Right lobe of liver (tissue), 6 donors: ENCODE measurements around the gene EPHA1. TPM values are rescaled to one million over a fixed set of nuclear protein-coding genes. Genes with fewer than 3 reads are reported as not detected.

Experiments used
- ATAC-seq, 4 donors: fragments of 200-7000 bp; cut with Tn5 transposase; one replicate each; pipeline ENCODE4 v1.9.1; 2020; ENCODE audit warnings: mild to moderate bottlenecking in 4 of 4, moderate library complexity in 4 of 4
- DNase-seq, 3 donors: peaks; one replicate each; pipeline ENCODE4 v3.0.0-alpha.2; 2020
- H3K27ac ChIP-seq, 3 donors: fragments of 200-600 bp; one replicate each; pipeline ENCODE4 v1.8.0; 2022
- H3K27me3 ChIP-seq, 2 donors: fragments of 200-600 bp; one replicate each; pipeline ENCODE4 v1.8.0; 2022
- H3K36me3 ChIP-seq, 4 donors: fragments of 200-600 bp; sonication (generic) in 1 of 4; one replicate each; pipeline versions ENCODE4 v1.5.1 to v1.8.0; 2017 to 2022; ENCODE audit warnings: control low read depth in 1 of 4
- H3K4me1 ChIP-seq, 4 donors: fragments of 200-600 bp; sonication (generic) in 1 of 4; one replicate each; pipeline versions ENCODE4 v1.5.1 to v1.8.0; 2017 to 2022; ENCODE audit warnings: control low read depth in 1 of 4
- H3K4me3 ChIP-seq, 3 donors: fragments of 200-600 bp; one replicate each; pipeline ENCODE4 v1.8.0; 2022
- H3K9me3 ChIP-seq, 4 donors: fragments of 200-600 bp; sonication (generic) in 1 of 4; one replicate each; pipeline versions ENCODE4 v1.5.1 to v1.8.0; 2017 to 2022; ENCODE audit warnings: control low read depth in 1 of 4
- CTCF ChIP-seq, 4 donors: fragments of 200-600 bp in 3 of 4; fragments of 450-650 bp in 1 of 4; IDR thresholded peaks; one replicate each; pipeline versions ENCODE4 v1.5.1 to v1.8.0; 2016 to 2022; ENCODE audit warnings: antibody characterized with exemption in 4 of 4, mild to moderate bottlenecking in 2 of 4
- POLR2A ChIP-seq: fragments of 450-650 bp; IDR thresholded peaks from one replicate; pipeline ENCODE4 v1.6.1; 2017; ENCODE audit warnings: antibody characterized with exemption, mild to moderate bottlenecking
- WGBS: methylation state at CpG from one replicate; pipeline ENCODE4 v1.1.6; 2018; ENCODE audit warnings: low coverage, low lambda C conversion rate; ENCODE audit not compliant: insufficient coverage; ENCODE audit errors: missing lambda C conversion rate; 5-methylcytosine and 5-hydroxymethylcytosine counted together
- intact Hi-C, 2 donors: fragments of 100-400 bp; cut with DNase I; formaldehyde crosslinking; loops; one replicate each; pipeline versions ENCODE4 v1.11.2 to v1.14.1; 2022
- total RNA-seq, 6 experiments: library from RNA; depleted of rRNA in 2 of 6; stranded (reverse); fragments of >200 nt in 2 of 6; fragmentation: NEBNext Ultra II Directional in 3 of 6; extraction: Animal tissue kit (Norgen Biotek cat#: 25700) in 3 of 6; gene quantifications; one replicate each; pipeline versions ENCODE4 v1.1.0 to v1.2.4, GENCODE V29; 2016 to 2023
- donor health status: DM: no; HTN: yes; CAD: no.
- donor health status: DM: no; HTN: no; CAD: no.
- donor health status: DM: no; HTN: no; CAD: no.
- donor health status: DM: no; HTN: yes; CAD: no.
- donor health status: DM: no; HTN: yes; CAD: no.

EPHA1 gene
- total RNA-seq, 6 experiments from 2014 or later, result 12.6 to 41.3 (median 16.5) TPM

GRCh38 chr7:143388491-143389101 is 20.1 kb downstream of the EPHA1 start:
- Histone ChIP-seq H3K36me3 (peaks cover 0 to 42% (median 19%) of the 10 kb centered on the region in 4 donors), H3K27ac (no peak overlapping the region), H3K9me3 (no peaks in the 10 kb centered on the region), H3K27me3 (no peaks in the 10 kb centered on the region), H3K4me1 (peaks cover 0 to 59% (median 31%) of the 10 kb centered on the region in 4 donors), H3K4me3 (no peak overlapping the region)
- intact Hi-C loops, result no loop called here
- WGBS, result 82% methylated on average over 10 of the region's 28 CpGs
- no peak for TF ChIP-seq POLR2A
- no peak for TF ChIP-seq CTCF (IDR thresholded peaks at IDR 0.05)
- DNase-seq, result peak in 1 of 3 donors; percentile 56
- ATAC-seq, result no peak

DNA sequence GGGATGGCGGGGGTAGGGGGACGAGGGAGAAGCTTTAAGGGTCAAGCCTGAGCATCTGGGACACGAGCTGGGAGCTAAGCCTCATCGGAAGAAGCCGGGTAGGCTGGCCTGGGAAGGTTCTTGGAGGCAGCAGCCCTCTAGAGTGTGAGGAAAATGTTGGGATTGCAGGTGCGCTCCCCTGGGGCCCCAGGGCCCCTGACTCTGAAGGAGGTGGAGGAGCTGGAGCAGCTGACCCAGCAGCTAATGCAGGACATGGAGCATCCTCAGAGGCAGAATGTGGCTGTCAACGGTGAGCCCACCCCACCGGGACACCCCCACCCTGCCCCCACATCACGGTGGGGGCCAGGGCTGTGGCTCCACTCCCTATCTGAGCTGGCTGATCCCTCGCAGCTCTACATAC is 20.6 kb downstream of the EPHA1 start:
- no peak overlapping the region for H3K4me3 ChIP-seq
- no peak for ATAC-seq
- H3K9me3 ChIP-seq, result no peaks in the 10 kb centered on the region
- H3K36me3 ChIP-seq, result peaks cover 0 to 42% (median 19%) of the 10 kb centered on the region in 4 donors
- intact Hi-C loops, result no loop called here
- no peaks in the 10 kb centered on the region for H3K27me3 ChIP-seq
- TF ChIP-seq CTCF (IDR thresholded peaks at IDR 0.05), result no peak
- no peak for TF ChIP-seq POLR2A
- 17% methylated on average over 1 of the region's 10 CpGs for WGBS
- peak in 1 of 3 donors; percentile 40 for DNase-seq
- no peak overlapping the region for H3K27ac ChIP-seq
- H3K4me1 ChIP-seq, result peaks cover 0 to 56% (median 30%) of the 10 kb centered on the region in 4 donors

DNA sequence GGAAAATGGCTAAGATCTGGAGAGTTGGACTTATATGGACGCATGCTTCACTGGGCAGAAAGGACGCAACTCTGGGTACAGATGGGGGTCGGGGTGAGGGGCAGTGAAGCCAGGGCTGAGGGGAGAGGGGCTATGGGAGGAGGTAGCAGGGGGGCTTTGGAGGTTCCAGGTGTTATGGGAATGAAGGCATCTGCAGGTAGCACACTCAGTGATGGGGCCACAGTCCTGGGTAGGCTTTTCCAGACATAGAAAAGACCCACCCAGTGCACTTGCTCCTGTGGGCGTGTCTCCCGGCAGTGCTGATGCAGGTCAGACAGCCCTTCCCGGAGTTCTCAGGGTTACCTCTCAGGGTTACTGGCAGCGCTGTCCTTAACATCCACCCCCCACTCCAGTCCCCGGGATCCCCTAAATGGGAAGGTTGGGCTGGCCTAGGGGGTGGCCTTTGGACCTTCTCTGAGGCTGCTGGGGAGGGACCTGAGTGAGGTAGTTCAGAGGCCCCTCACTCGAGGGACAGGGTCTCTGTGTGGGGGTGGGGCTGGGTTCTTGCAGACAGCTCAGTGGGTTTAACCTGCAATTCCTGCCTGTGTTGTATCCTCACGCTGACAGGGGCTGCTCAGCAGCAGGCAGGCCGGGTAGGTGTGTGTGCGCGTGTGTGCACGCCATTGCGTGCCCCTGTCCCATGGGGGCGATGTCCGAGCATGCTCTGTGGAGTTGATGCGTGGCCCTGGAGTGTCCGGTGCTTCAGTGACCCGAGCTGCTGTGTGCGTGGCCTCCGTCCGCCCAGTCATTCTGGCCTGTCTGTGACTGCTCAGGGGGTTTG is 21.3 kb downstream of the EPHA1 start:
- Histone ChIP-seq H3K36me3 (peaks cover 0 to 42% (median 19%) of the 10 kb centered on the region in 4 donors), H3K4me3 (no peak overlapping the region), H3K27ac (no peak overlapping the region), H3K4me1 (peaks cover 0 to 56% (median 31%) of the 10 kb centered on the region in 4 donors), H3K27me3 (no peaks in the 10 kb centered on the region), H3K9me3 (no peaks in the 10 kb centered on the region)
- DNase-seq, result peak in 1 of 3 donors; percentile 51
- intact Hi-C loops, result no loop called here
- WGBS, result 95% methylated on average over 3 of the region's 23 CpGs
- TF ChIP-seq CTCF (IDR thresholded peaks at IDR 0.05) (no peak), POLR2A (no peak)
- ATAC-seq, result no peak

DNA sequence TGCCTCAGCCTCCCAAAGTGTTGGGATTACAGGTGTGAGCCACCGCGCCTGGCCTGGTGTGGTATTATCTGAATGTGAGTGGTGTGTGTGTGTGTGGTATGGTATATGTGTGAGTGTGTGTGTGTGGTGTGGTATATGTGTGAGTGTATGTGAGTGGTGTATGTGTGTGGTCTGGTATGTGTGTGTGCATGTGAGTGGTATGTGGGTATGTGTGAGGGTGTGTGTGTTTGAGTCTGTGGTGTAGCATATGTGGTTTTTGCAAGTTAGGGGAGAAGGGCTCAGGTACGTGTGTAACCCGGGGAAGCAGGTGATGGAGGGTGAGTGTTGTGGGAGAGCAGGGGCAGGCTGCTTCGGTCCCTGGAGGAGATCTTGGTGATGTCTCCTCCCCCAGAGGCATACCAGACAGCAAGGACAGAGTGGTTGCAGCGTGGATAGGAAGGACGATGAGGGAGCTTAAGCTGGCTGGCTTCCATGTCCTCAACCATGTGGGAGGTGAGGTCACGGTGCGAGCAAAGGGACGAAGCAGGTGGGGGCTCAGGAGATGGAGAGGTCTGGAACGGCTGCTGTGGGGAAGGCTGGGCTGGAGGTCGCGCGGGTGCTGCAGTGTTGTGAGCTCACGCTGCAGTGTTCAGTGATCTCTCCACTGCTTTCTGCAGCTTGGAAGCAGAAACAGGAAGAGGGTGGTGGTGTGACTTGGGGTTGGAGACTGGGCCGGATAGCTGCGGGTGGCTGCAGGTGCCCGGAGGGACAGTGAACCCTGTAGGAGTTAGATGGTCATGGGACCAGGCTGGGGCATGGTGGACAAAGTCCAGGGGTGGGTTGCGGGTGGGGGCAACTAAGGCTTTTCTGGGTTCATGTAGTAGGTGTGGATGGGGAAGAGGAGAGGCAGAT is 22.5 kb downstream of the EPHA1 start:
- ATAC-seq, result peak; percentile 19 to 41 (median 34)
- peak in 1 of 3 donors; percentile 67 for DNase-seq
- H3K9me3 ChIP-seq, result no peaks in the 10 kb centered on the region
- no peak overlapping the region for H3K27ac ChIP-seq
- no peak overlapping the region for H3K4me3 ChIP-seq
- intact Hi-C loops, result no loop called here
- H3K36me3 ChIP-seq, result peaks cover 0 to 39% (median 18%) of the 10 kb centered on the region in 4 donors
- H3K27me3 ChIP-seq, result no peaks in the 10 kb centered on the region
- no peak for TF ChIP-seq CTCF (IDR thresholded peaks at IDR 0.05)
- TF ChIP-seq POLR2A, result peak; percentile 22
- H3K4me1 ChIP-seq, result peaks cover 0 to 45% (median 22%) of the 10 kb centered on the region in 4 donors
- 14% methylated on average over 19 of the region's 19 CpGs for WGBS
